Lung (tissue), 12 donors: ENCODE measurements around the gene EGFLAM. TPM values are rescaled to one million over a fixed set of nuclear protein-coding genes. Genes with fewer than 3 reads are reported as not detected.

Experiments used
- ATAC-seq: fragments of 200-7000 bp; cut with Tn5 transposase; one replicate; pipeline ENCODE4 v1.9.1; 2020; ENCODE audit warnings: moderate number of reproducible peaks; ENCODE audit not compliant: insufficient read depth, low FRiP score
- DNase-seq, 3 donors: peaks; one replicate each; pipeline ENCODE4 v3.0.0-alpha.2; 2013 to 2017
- H3K27ac ChIP-seq, 2 donors: one replicate each; pipeline ENCODE4 v1.5.1; 2013; ENCODE audit warnings: mild to moderate bottlenecking in 2 of 2, moderate library complexity in 2 of 2, control low read depth in 1 of 2, inconsistent platforms in 1 of 2, low read depth in 1 of 2, low read length in 1 of 2
- H3K27me3 ChIP-seq, 3 donors: one replicate each; pipeline ENCODE4 v1.5.1; 2013; ENCODE audit warnings: low read length in 2 of 3; ENCODE audit not compliant: control insufficient read depth in 3 of 3, insufficient read depth in 3 of 3
- H3K36me3 ChIP-seq, 4 donors: one replicate each; pipeline ENCODE4 v1.5.1; 2013; ENCODE audit warnings: low read length in 4 of 4, mild to moderate bottlenecking in 1 of 4, moderate library complexity in 1 of 4; ENCODE audit not compliant: control insufficient read depth in 4 of 4, insufficient read depth in 4 of 4
- H3K4me1 ChIP-seq, 5 donors: one replicate each; pipeline ENCODE4 v1.5.1; 2013; ENCODE audit warnings: low read length in 5 of 5, mild to moderate bottlenecking in 2 of 5, moderate library complexity in 1 of 5; ENCODE audit not compliant: control insufficient read depth in 5 of 5, insufficient read depth in 5 of 5
- H3K4me3 ChIP-seq: one replicate; pipeline ENCODE4 v1.5.1; 2013; ENCODE audit warnings: mild to moderate bottlenecking, control low read depth, moderate library complexity
- H3K9ac ChIP-seq, 2 donors: one replicate each; pipeline ENCODE4 v1.5.1; 2013; ENCODE audit warnings: low read length in 2 of 2, control low read depth in 1 of 2; ENCODE audit not compliant: insufficient read depth in 1 of 2
- H3K9me3 ChIP-seq, 4 donors: one replicate each; pipeline ENCODE4 v1.5.1; 2013; ENCODE audit warnings: low read length in 3 of 4, mild to moderate bottlenecking in 1 of 4, moderate library complexity in 1 of 4; ENCODE audit not compliant: control insufficient read depth in 4 of 4, insufficient read depth in 3 of 4
- WGBS, 2 donors: extraction: QIAGEN DNeasy Blood & Tissue Kit; methylation state at CpG; one replicate each; pipeline ENCODE4 v1.1.7; 2013; 5-methylcytosine and 5-hydroxymethylcytosine counted together
- polyA plus RNA-seq, 2 donors: library from polyadenylated mRNA; stranded (reverse); fragments of 200-250 nt; gene quantifications; one replicate each; pipeline ENCODE4 v1.2.1, GENCODE V29; 2013
- total RNA-seq, 2 donors: library from RNA; depleted of rRNA in 1 of 2; stranded (reverse); fragments of >200 nt in 1 of 2; gene quantifications; one replicate each; pipeline ENCODE4 v1.2.1, GENCODE V29; 2014 to 2021
- TF ChIP-seq, protein P1 (sequence below): IDR thresholded peaks from 2 replicates; pipeline ENCODE4 v1.5.1; 2012; ENCODE audit warnings: mild to moderate bottlenecking; ENCODE audit errors: control extremely low read depth, extremely low read depth
- donor health status: control.
- donor health status: control.
- donor health status: Bipolar disorder and iron deficiency.
- donor health status: healthy.
- donor health status: DM: yes; HTN: yes; CAD: no.

The EGFLAM gene
- total and polyA plus RNA-seq, 4 donors: 0.41 to 7.6 (median 1.3) TPM

DNA sequence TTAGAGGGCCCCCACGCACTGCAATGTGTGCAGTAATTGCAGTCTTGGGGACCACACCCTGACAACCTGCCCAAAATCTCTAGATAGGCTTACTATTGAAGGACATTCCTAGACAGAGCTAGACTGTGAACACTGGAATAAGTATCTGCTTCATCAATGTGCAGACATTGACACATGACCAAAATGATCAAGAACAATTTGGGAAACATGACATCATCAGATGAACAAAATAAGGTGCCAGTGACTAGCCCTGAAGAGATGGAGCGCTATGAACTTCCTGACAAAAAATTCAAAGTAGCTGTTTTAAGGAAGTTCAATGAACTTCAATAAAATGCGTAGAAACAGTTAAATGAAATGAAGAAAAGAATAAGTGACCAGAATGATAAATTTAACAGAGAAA, 15.3 kb downstream of the EGFLAM start:
- Histone ChIP-seq H3K9me3 (peaks cover 0 to 10% (median 7%) of the 10 kb centered on the region in 4 donors), H3K4me1 (no peaks in the 10 kb centered on the region), H3K36me3 (no peaks in the 10 kb centered on the region), H3K27me3 (no peaks in the 10 kb centered on the region), H3K9ac (no peak overlapping the region), H3K27ac (no peak overlapping the region), H3K4me3 (no peak overlapping the region)
- WGBS, 2 donors: 76 to 82% methylated on average over 3 of the region's 3 CpGs
- ATAC-seq: no peak
- TF ChIP-seq, protein P1, sequence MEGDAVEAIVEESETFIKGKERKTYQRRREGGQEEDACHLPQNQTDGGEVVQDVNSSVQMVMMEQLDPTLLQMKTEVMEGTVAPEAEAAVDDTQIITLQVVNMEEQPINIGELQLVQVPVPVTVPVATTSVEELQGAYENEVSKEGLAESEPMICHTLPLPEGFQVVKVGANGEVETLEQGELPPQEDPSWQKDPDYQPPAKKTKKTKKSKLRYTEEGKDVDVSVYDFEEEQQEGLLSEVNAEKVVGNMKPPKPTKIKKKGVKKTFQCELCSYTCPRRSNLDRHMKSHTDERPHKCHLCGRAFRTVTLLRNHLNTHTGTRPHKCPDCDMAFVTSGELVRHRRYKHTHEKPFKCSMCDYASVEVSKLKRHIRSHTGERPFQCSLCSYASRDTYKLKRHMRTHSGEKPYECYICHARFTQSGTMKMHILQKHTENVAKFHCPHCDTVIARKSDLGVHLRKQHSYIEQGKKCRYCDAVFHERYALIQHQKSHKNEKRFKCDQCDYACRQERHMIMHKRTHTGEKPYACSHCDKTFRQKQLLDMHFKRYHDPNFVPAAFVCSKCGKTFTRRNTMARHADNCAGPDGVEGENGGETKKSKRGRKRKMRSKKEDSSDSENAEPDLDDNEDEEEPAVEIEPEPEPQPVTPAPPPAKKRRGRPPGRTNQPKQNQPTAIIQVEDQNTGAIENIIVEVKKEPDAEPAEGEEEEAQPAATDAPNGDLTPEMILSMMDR: no peak
- DNase-seq: no peak

DNA sequence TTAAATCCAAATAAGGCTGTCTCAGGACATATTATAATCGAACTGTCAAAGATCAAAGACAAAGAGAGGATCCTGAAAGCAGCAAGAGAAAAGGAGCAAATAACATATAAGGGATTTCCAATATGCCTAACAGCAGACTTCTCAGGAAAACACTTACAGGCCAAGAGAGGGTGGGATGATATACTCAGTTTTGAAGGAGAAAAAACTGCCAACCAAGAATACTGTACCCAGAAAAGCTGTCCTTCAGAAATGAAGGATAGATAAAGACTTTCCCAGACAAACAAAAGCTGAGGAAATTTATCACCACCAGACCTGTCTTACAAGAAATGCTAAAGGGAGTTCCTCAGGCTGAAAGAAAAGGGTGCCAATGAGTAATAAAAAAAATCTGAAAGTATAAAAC, 16.0 kb downstream of the EGFLAM start:
- Histone ChIP-seq H3K4me3 (no peak overlapping the region), H3K27me3 (no peaks in the 10 kb centered on the region), H3K9ac (no peak overlapping the region), H3K27ac (no peak overlapping the region), H3K9me3 (peaks cover 0 to 10% (median 7%) of the 10 kb centered on the region in 4 donors), H3K4me1 (no peaks in the 10 kb centered on the region), H3K36me3 (no peaks in the 10 kb centered on the region)
- TF ChIP-seq, protein P1: no peak
- WGBS, 2 donors: 79 to 83% methylated on average over 1 of the region's 1 CpG
- DNase-seq: no peak
- no peak for ATAC-seq

DNA sequence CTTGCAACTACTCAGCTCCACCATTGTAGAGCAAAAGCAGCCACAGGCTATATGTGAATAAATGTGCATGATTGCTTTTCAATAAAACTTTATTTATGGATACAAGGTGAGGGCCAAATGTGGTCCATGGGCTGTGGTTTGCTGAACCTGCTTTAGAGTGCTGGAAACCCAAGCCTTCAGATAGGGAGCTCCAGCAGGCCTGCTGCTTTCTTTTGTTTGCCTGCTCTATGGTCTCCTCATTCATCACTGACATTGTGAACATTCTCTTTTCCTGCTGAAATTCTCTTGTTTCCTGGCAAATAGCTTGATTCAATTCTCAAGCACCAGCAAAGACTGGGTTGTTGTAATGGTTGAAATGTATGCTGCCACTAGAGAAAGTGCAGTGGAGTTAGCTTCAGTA, 26.0 kb downstream of the EGFLAM start:
- Histone ChIP-seq H3K27ac (no peak overlapping the region), H3K4me1 (no peaks in the 10 kb centered on the region), H3K36me3 (no peaks in the 10 kb centered on the region), H3K4me3 (no peak overlapping the region), H3K9me3 (peaks cover 0 to 3% (median 0%) of the 10 kb centered on the region in 4 donors), H3K9ac (no peak overlapping the region), H3K27me3 (peaks cover 0 to 26% (median 3%) of the 10 kb centered on the region in 3 donors)
- no peak for DNase-seq
- TF ChIP-seq, protein P1: no peak
- no peak for ATAC-seq

DNA sequence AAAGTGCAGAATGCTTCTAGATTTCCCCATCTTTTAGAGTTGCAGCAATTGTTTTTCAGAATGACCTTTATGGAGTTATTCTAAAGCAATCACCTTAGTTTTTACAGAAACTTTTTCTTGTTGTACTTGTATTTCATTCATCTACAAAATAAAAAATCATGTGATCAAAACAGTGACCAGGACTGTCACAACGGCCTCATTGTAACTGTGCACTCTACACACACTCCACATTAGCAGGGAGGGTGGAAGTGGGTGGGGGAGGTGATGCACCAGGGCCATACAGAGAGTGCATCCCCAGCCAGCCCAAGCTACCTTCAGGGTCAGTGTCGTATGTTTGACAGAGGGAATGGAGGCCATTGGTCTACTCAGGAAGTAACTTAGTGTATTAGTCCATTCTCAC, 26.9 kb downstream of the EGFLAM start:
- Histone ChIP-seq H3K36me3 (no peaks in the 10 kb centered on the region), H3K27ac (no peak overlapping the region), H3K27me3 (peaks cover 0 to 30% (median 10%) of the 10 kb centered on the region in 3 donors), H3K9me3 (peaks cover 0 to 4% (median 0%) of the 10 kb centered on the region in 4 donors), H3K4me1 (no peaks in the 10 kb centered on the region), H3K4me3 (no peak overlapping the region), H3K9ac (no peak overlapping the region)
- WGBS, 2 donors: 67 to 82% methylated on average over 2 of the region's 2 CpGs
- TF ChIP-seq, protein P1: no peak
- DNase-seq: no peak
- no peak for ATAC-seq
